ENCODE data around the gene SH3RF1. TPM values are rescaled to one million over a fixed set of nuclear protein-coding genes. Genes with fewer than 3 reads are reported as not detected.

SH3RF1 gene
- total and polyA plus RNA-seq, 11 donors = 1.7 to 17.2 (median 8.9) TPM

- whole genome bisulfite sequencing, 4 donors = 84 to 94% (median 90%) methylated on average over 3 of the region's 3 CpGs
- intact Hi-C loops (cut with DNase I) = no loop called here
These were observed 95.3 kb downstream of the SH3RF1 start for GRCh38 chr4:169175476-169175875.

GRCh38 chr4:169175035-169175434 is 95.7 kb downstream of the SH3RF1 start:
- DNase-seq (no peak), ATAC-seq (no peak)
- H3K9me3 ChIP-seq = no peaks in the 10 kb centered on the region
- peaks cover 0 to 24% (median 0%) of the 10 kb centered on the region in 12 donors for H3K4me1 ChIP-seq
- H3K36me3 ChIP-seq = no peaks in the 10 kb centered on the region
- intact Hi-C loops (cut with DNase I) = no loop called here
- no peak for TF ChIP-seq POLR2A (IDR thresholded peaks at IDR 0.05)
- TF ChIP-seq, protein P1, sequence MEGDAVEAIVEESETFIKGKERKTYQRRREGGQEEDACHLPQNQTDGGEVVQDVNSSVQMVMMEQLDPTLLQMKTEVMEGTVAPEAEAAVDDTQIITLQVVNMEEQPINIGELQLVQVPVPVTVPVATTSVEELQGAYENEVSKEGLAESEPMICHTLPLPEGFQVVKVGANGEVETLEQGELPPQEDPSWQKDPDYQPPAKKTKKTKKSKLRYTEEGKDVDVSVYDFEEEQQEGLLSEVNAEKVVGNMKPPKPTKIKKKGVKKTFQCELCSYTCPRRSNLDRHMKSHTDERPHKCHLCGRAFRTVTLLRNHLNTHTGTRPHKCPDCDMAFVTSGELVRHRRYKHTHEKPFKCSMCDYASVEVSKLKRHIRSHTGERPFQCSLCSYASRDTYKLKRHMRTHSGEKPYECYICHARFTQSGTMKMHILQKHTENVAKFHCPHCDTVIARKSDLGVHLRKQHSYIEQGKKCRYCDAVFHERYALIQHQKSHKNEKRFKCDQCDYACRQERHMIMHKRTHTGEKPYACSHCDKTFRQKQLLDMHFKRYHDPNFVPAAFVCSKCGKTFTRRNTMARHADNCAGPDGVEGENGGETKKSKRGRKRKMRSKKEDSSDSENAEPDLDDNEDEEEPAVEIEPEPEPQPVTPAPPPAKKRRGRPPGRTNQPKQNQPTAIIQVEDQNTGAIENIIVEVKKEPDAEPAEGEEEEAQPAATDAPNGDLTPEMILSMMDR (IDR thresholded peaks at IDR 0.05) = no peak
- no peaks in the 10 kb centered on the region for H3K27me3 ChIP-seq
- no peak overlapping the region for H3K27ac ChIP-seq
- 94 to 96% (median 95%) methylated on average over 4 of the region's 4 CpGs for WGBS, 4 donors
- no peak overlapping the region for H3K4me3 ChIP-seq

More at GRCh38 chr4:169175476-169175875, 95.3 kb downstream of the SH3RF1 start:
- Histone ChIP-seq H3K9me3 (no peaks in the 10 kb centered on the region), H3K27ac (no peak overlapping the region), H3K27me3 (no peaks in the 10 kb centered on the region), H3K36me3 (no peaks in the 10 kb centered on the region), H3K4me1 (peaks cover 0 to 24% (median 0%) of the 10 kb centered on the region in 12 donors), H3K4me3 (no peak overlapping the region)
- DNase-seq (no peak), ATAC-seq (no peak)
- no peak for TF ChIP-seq POLR2A (IDR thresholded peaks at IDR 0.05)
- TF ChIP-seq, protein P1 (IDR thresholded peaks at IDR 0.05) = no peak

DNA sequence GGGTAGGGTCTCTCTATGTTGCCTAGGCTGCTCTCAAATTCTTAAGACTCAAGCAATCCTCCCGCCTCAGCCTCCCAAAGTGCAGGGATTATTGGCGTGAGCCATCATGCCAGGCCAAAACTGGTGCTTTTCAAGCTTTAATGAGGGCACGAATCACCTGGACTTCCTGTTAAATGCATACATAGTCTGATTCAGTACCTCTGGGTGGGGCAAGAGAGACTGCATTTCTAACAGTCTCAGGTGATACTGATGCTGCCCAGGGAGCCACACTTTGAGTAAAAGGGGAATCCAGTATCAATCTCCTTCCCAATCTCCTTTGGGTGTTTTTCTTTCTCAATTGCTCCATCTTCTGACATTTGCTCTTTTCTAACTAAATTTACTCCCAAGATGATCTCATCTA is 96.5 kb downstream of the SH3RF1 start:
- DNase-seq (no peak), ATAC-seq (no peak)
- intact Hi-C loops (cut with DNase I) = no loop called here
- 89 to 100% (median 93%) methylated on average over 3 of the region's 3 CpGs for WGBS, 4 donors
- Histone ChIP-seq H3K36me3 (no peaks in the 10 kb centered on the region), H3K4me1 (peaks cover 0 to 22% (median 0%) of the 10 kb centered on the region in 12 donors), H3K27ac (no peak overlapping the region), H3K27me3 (no peaks in the 10 kb centered on the region), H3K4me3 (no peak overlapping the region), H3K9me3 (no peaks in the 10 kb centered on the region)
- TF ChIP-seq, protein P1 (IDR thresholded peaks at IDR 0.05) = no peak
- TF ChIP-seq POLR2A (IDR thresholded peaks at IDR 0.05) = no peak

GRCh38 chr4:169167957-169168858 is 102.5 kb downstream of the SH3RF1 start:
- no peak for DNase-seq
- TF ChIP-seq, protein P1 (IDR thresholded peaks at IDR 0.05) = no peak
- TF ChIP-seq POLR2A (IDR thresholded peaks at IDR 0.05) = no peak
- H3K27ac ChIP-seq = no peak overlapping the region
- H3K4me1 ChIP-seq = peaks cover 0 to 32% (median 11%) of the 10 kb centered on the region in 12 donors
- WGBS, 4 donors = 67 to 81% (median 70%) methylated on average over 2 of the region's 2 CpGs
- no peaks in the 10 kb centered on the region for H3K36me3 ChIP-seq
- intact Hi-C loops (cut with DNase I) = no loop called here
- ATAC-seq = no peak
- H3K27me3 ChIP-seq = no peaks in the 10 kb centered on the region
- no peak overlapping the region for H3K4me3 ChIP-seq
- no peaks in the 10 kb centered on the region for H3K9me3 ChIP-seq
